Fibroblast of lung (primary cell): ENCODE data around the gene UBE2H. TPM values are rescaled to one million over a fixed set of nuclear protein-coding genes. Genes with fewer than 3 reads are reported as not detected.
"Not testable (repeated sequence)": the region's sequence is repeated elsewhere in the genome, so short reads cannot be mapped to it uniquely, and the experiment has no call there.

ENCODE experiments used
- DNase-seq, 2 donors: peaks; one replicate each; pipeline versions ENCODE4 v3.0.0 to v3.0.0-alpha.2; 2010; ENCODE audit warnings: low read depth in 2 of 2
- H2AFZ ChIP-seq: 2 replicates; pipeline ENCODE4 v1.5.1; 2012; ENCODE audit warnings: low read length, control low read depth, inconsistent platforms
- H3K27ac ChIP-seq: 2 replicates; pipeline ENCODE4 v1.5.1; 2011; ENCODE audit warnings: low read length, control low read depth; ENCODE audit not compliant: insufficient read depth
- H3K27me3 ChIP-seq: 2 replicates; pipeline ENCODE4 v1.5.1; 2011; ENCODE audit warnings: mild to moderate bottlenecking, low read length; ENCODE audit not compliant: control insufficient read depth, insufficient read depth
- H3K36me3 ChIP-seq: 2 replicates; pipeline ENCODE4 v1.5.1; 2011; ENCODE audit warnings: low read length; ENCODE audit not compliant: control insufficient read depth, insufficient read depth
- H3K4me1 ChIP-seq: 2 replicates; pipeline ENCODE4 v1.5.1; 2011; ENCODE audit warnings: low read length; ENCODE audit not compliant: control insufficient read depth, insufficient read depth; ENCODE audit errors: extremely low read depth
- H3K4me2 ChIP-seq: 2 replicates; pipeline ENCODE4 v1.5.1; 2011; ENCODE audit warnings: low read length, control low read depth; ENCODE audit not compliant: insufficient read depth; ENCODE audit errors: extremely low read depth
- H3K4me3 ChIP-seq, 4 experiments: fragments of 200-600 bp in 1 of 4; sonication (generic) in 1 of 4; replicated peaks in 1 of 4; 2 replicates each; pipeline ENCODE4 v1.5.1; 2011 to 2016; ENCODE audit warnings: low read length in 4 of 4, low read depth in 3 of 4, mild to moderate bottlenecking in 3 of 4, control low read depth in 2 of 4, inconsistent platforms in 1 of 4, mixed read lengths in 1 of 4; ENCODE audit not compliant: insufficient read depth in 1 of 4; ENCODE audit errors: control extremely low read depth in 1 of 4
- H3K79me2 ChIP-seq: 2 replicates; pipeline ENCODE4 v1.5.1; 2012; ENCODE audit warnings: mild to moderate bottlenecking, low read length, inconsistent platforms; ENCODE audit not compliant: control insufficient read depth, insufficient read depth
- H3K9ac ChIP-seq: 2 replicates; pipeline ENCODE4 v1.5.1; 2011; ENCODE audit warnings: mild to moderate bottlenecking, low read length, control low read depth; ENCODE audit not compliant: insufficient read depth
- H3K9me3 ChIP-seq: 2 replicates; pipeline ENCODE4 v1.5.1; 2012; ENCODE audit warnings: low read depth, low read length; ENCODE audit not compliant: control insufficient read depth, insufficient read depth
- H4K20me1 ChIP-seq: 2 replicates; pipeline ENCODE4 v1.5.1; 2011; ENCODE audit warnings: low read length; ENCODE audit not compliant: control insufficient read depth, insufficient read depth; ENCODE audit errors: extremely low read depth
- CTCF ChIP-seq, 2 donors: IDR thresholded peaks in 1 of 2; conservative IDR thresholded peaks in 1 of 2; 1 replicate in 1 of 2; 2 replicates in 1 of 2; pipeline ENCODE4 v1.5.1; 2011 to 2012; ENCODE audit warnings: low read length in 2 of 2, control low read depth in 1 of 2, inconsistent platforms in 1 of 2, low read depth in 1 of 2, mild to moderate bottlenecking in 1 of 2
- EZH2 ChIP-seq: IDR thresholded peaks from 2 replicates; pipeline ENCODE4 v1.5.1; 2012; ENCODE audit warnings: low read length, control low read depth, mild to moderate bottlenecking; ENCODE audit errors: missing control alignments
- polyA plus RNA-seq, 2 donors: library from polyadenylated mRNA; depleted of rRNA in 1 of 2; stranded (reverse) in 1 of 2; unstranded in 1 of 2; fragments of >200 nt; gene quantifications; 2 replicates each; pipeline ENCODE4 v1.2.1, GENCODE V29; 2011 to 2012; ENCODE audit warnings: missing spikeins in 1 of 2
- total RNA-seq: library from RNA; depleted of rRNA; stranded (reverse); fragments of >200 nt; gene quantifications from 2 replicates; pipeline ENCODE4 v1.2.1, GENCODE V29; 2014

The UBE2H gene
- total and polyA plus RNA-seq, 2 donors (not counting 1 experiment from before 2014, with no cell fraction given), result 76.0 to 102 TPM

- Histone ChIP-seq H3K36me3 (peaks cover 2% of the 10 kb centered on the region), H3K4me2 (no peak overlapping the region), H3K4me3 (no peak overlapping the region), H3K27me3 (no peaks in the 10 kb centered on the region), H2AFZ (no peak overlapping the region), H3K79me2 (peaks cover 1% of the 10 kb centered on the region), H3K27ac (no peak overlapping the region), H4K20me1 (no peaks in the 10 kb centered on the region), H3K9me3 (no peaks in the 10 kb centered on the region), H3K4me1 (no peaks in the 10 kb centered on the region), H3K9ac (no peak overlapping the region)
- no peak for TF ChIP-seq CTCF (conservative IDR thresholded peaks at IDR 0.05 in 1 of 2, IDR thresholded peaks at IDR 0.05 in 1 of 2; ENCODE audit: low read depth in 1 of 2, low read length in 2 of 2)
- TF ChIP-seq EZH2, result no peak
- DNase-seq, result peak in 1 of 2 donors; percentile 39
These were observed 54.1 kb downstream of the UBE2H start for GRCh38 chr7:129898502-129899160.

GRCh38 chr7:129898007-129898406 lies 54.8 kb downstream of the UBE2H start:
- H3K27ac ChIP-seq, result no peak overlapping the region
- H3K4me2 ChIP-seq, result no peak overlapping the region
- no peaks in the 10 kb centered on the region for H4K20me1 ChIP-seq
- no peak for DNase-seq
- H3K27me3 ChIP-seq, result no peaks in the 10 kb centered on the region
- no peak overlapping the region for H3K9ac ChIP-seq
- no peak overlapping the region for H3K4me3 ChIP-seq
- H3K79me2 ChIP-seq, result peaks cover 1% of the 10 kb centered on the region
- no peaks in the 10 kb centered on the region for H3K9me3 ChIP-seq
- TF ChIP-seq CTCF (conservative IDR thresholded peaks at IDR 0.05 in 1 of 2, IDR thresholded peaks at IDR 0.05 in 1 of 2; ENCODE audit: low read depth in 1 of 2, low read length in 2 of 2) (no peak), EZH2 (no peak)
- no peaks in the 10 kb centered on the region for H3K4me1 ChIP-seq
- no peak overlapping the region for H2AFZ ChIP-seq
- peaks cover 2% of the 10 kb centered on the region for H3K36me3 ChIP-seq

- no peaks in the 10 kb centered on the region for H3K9me3 ChIP-seq
- no peak for TF ChIP-seq CTCF (conservative IDR thresholded peaks at IDR 0.05 in 1 of 2, IDR thresholded peaks at IDR 0.05 in 1 of 2; ENCODE audit: low read depth in 1 of 2, low read length in 2 of 2)
- no peak for TF ChIP-seq EZH2
- peak in 1 of 2 donors; percentile 79 for DNase-seq
- no peaks in the 10 kb centered on the region for H4K20me1 ChIP-seq
- H3K36me3 ChIP-seq, result peaks cover 2% of the 10 kb centered on the region
- H3K4me3 ChIP-seq, result no peak overlapping the region
- no peak overlapping the region for H3K4me2 ChIP-seq
- H3K4me1 ChIP-seq, result no peaks in the 10 kb centered on the region
- no peak overlapping the region for H2AFZ ChIP-seq
- no peaks in the 10 kb centered on the region for H3K27me3 ChIP-seq
- no peak overlapping the region for H3K27ac ChIP-seq
- H3K9ac ChIP-seq, result no peak overlapping the region
- peaks cover 1% of the 10 kb centered on the region for H3K79me2 ChIP-seq
These were observed 56.0 kb downstream of the UBE2H start for GRCh38 chr7:129896568-129897382.

- H3K4me3 ChIP-seq, H3K27me3 ChIP-seq, H2AFZ ChIP-seq, H3K27ac ChIP-seq, DNase-seq, H3K4me2 ChIP-seq, H3K9me3 ChIP-seq, H3K36me3 ChIP-seq, H3K9ac ChIP-seq, H4K20me1 ChIP-seq, H3K79me2 ChIP-seq, H3K4me1 ChIP-seq: not testable (repeated sequence)
These were observed 58.6 kb downstream of the UBE2H start for GRCh38 chr7:129894184-129894583.
